ENCODE measurements around the gene PTPN4. TPM values are rescaled to one million over a fixed set of nuclear protein-coding genes. Genes with fewer than 3 reads are reported as not detected.
"Not testable (repeated sequence)": the region's sequence is repeated elsewhere in the genome, so short reads cannot be mapped to it uniquely, and the experiment has no call there.

Gene PTPN4
- total RNA-seq, 1 donor: 19.5 TPM

DNA sequence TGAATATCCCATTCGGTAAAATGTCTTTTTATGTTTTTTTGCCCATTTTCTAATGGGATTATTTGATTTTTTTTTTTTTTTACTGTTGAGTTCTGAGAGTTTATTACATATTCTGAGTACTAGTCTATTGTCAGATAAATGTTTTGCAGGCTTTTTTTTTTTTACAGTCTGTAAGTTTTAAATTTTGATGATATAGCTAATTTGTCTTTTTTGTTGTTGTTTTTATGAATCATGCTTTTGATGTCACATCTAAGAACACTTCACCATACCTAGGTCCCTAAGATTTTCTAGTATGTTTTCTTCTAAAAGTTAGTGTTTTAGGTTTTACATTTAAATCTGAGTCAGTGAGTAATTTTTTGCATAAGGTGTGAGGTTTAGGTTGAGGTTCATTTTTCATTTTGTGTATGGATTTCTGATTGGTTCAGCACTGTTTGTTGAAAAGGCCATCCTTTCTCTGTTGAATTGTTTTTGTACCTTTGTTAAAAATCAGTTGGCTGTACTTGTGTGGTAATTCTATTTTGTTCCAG, 40.7 kb downstream of the PTPN4 start:
- no peak overlapping the region for H3K4me3 ChIP-seq (ENCODE audit: insufficient read depth, low read length)
- H4K20me1 ChIP-seq (ENCODE audit: insufficient read depth, low read length): peaks cover 9% of the 10 kb centered on the region
- no peaks in the 10 kb centered on the region for H3K27me3 ChIP-seq (ENCODE audit: insufficient read depth, low read length)
- peaks cover 7% of the 10 kb centered on the region for H3K79me2 ChIP-seq (ENCODE audit: insufficient read depth, low read length)
- TF ChIP-seq, protein P1, sequence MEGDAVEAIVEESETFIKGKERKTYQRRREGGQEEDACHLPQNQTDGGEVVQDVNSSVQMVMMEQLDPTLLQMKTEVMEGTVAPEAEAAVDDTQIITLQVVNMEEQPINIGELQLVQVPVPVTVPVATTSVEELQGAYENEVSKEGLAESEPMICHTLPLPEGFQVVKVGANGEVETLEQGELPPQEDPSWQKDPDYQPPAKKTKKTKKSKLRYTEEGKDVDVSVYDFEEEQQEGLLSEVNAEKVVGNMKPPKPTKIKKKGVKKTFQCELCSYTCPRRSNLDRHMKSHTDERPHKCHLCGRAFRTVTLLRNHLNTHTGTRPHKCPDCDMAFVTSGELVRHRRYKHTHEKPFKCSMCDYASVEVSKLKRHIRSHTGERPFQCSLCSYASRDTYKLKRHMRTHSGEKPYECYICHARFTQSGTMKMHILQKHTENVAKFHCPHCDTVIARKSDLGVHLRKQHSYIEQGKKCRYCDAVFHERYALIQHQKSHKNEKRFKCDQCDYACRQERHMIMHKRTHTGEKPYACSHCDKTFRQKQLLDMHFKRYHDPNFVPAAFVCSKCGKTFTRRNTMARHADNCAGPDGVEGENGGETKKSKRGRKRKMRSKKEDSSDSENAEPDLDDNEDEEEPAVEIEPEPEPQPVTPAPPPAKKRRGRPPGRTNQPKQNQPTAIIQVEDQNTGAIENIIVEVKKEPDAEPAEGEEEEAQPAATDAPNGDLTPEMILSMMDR (IDR thresholded peaks at IDR 0.05; ENCODE audit: extremely low read depth, low read depth, low read length): no peak
- no peaks in the 10 kb centered on the region for H3K36me3 ChIP-seq (ENCODE audit: insufficient read depth, low read length)
- no peak for DNase-seq (ENCODE audit: insufficient read length, low spot score, missing footprints)
- H3K4me2 ChIP-seq (ENCODE audit: insufficient read depth, low read length): no peak overlapping the region
- no peak overlapping the region for H2AFZ ChIP-seq (ENCODE audit: low read length)
- no peaks in the 10 kb centered on the region for H3K9me3 ChIP-seq (ENCODE audit: low read depth, low read length)
- H3K4me1 ChIP-seq (ENCODE audit: insufficient read depth, low read length): no peaks in the 10 kb centered on the region
- no peak overlapping the region for H3K27ac ChIP-seq (ENCODE audit: low read depth, low read length)

DNA sequence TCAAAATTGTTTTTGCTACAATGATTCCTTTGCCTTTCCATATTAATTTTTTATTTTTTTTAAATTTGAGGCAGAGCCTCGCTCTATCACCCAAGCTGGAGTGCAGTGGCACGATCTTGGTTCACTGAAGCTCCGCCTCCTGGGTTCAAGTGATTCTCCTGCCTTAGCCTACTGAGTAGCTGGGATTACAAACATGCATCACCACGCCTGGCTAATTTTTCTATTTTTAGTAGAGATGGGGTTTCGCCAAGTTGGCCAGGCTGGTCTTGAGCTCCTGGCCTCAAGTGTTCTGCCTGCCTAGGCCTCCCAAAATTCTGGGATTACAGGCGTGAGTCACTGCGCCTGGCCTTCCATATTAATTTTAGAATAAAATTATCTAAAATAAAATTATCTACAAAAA, 41.3 kb downstream of the PTPN4 start:
- H3K4me3 ChIP-seq (ENCODE audit: insufficient read depth, low read length): no peak overlapping the region
- TF ChIP-seq, protein P1 (IDR thresholded peaks at IDR 0.05; ENCODE audit: extremely low read depth, low read depth, low read length): no peak
- no peak overlapping the region for H3K4me2 ChIP-seq (ENCODE audit: insufficient read depth, low read length)
- no peaks in the 10 kb centered on the region for H3K9me3 ChIP-seq (ENCODE audit: low read depth, low read length)
- no peaks in the 10 kb centered on the region for H3K4me1 ChIP-seq (ENCODE audit: insufficient read depth, low read length)
- H3K36me3 ChIP-seq (ENCODE audit: insufficient read depth, low read length): no peaks in the 10 kb centered on the region
- no peaks in the 10 kb centered on the region for H3K27me3 ChIP-seq (ENCODE audit: insufficient read depth, low read length)
- peaks cover 4% of the 10 kb centered on the region for H3K79me2 ChIP-seq (ENCODE audit: insufficient read depth, low read length)
- H3K27ac ChIP-seq (ENCODE audit: low read depth, low read length): no peak overlapping the region
- no peak for DNase-seq (ENCODE audit: insufficient read length, low spot score, missing footprints)
- H2AFZ ChIP-seq (ENCODE audit: low read length): no peak overlapping the region
- H4K20me1 ChIP-seq (ENCODE audit: insufficient read depth, low read length): peaks cover 5% of the 10 kb centered on the region

DNA sequence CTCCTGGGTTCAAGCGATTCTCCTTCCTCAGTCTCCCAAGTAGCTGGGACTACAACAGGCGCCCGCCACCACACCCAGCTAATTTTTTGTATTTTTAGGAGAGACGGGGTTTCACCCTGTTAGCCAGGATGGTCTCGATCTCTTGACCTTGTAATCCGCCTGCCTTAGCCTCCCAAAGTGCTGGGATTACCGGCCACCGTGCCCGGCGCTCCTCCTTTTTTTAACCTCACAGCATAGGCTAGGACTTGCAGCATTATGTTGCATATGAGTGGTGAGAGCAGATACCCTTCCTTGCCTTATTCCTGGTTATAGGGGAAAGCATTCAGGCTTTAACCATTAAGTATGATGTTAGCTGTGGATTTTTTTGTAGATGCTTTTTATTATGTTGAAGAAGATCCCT, 42.3 kb downstream of the PTPN4 start:
- DNase-seq (ENCODE audit: insufficient read length, low spot score, missing footprints): not testable (repeated sequence)

DNA sequence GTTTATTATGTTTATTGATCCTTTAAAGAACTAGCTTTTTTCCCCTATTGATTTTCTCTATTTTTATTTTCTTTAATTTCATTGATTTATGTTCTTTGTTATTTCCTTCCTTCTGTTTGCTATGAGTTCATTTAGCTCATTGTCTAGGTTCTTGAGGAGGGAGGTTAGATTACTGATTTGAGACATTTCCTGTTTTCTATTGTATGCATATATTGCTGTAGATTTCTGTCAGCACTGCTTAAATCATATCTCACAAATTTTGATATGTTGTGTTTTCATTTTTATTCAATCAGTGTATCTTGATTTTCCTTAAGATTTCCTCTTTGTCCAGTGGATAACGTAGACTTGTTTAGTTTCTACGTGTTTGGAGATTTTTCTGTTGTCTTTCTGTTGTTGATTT, 43.4 kb downstream of the PTPN4 start:
- H3K4me2 ChIP-seq (ENCODE audit: insufficient read depth, low read length): no peak overlapping the region
- H3K36me3 ChIP-seq (ENCODE audit: insufficient read depth, low read length): no peaks in the 10 kb centered on the region
- no peak overlapping the region for H2AFZ ChIP-seq (ENCODE audit: low read length)
- H3K9me3 ChIP-seq (ENCODE audit: low read depth, low read length): no peaks in the 10 kb centered on the region
- peaks cover 5% of the 10 kb centered on the region for H4K20me1 ChIP-seq (ENCODE audit: insufficient read depth, low read length)
- H3K4me1 ChIP-seq (ENCODE audit: insufficient read depth, low read length): no peaks in the 10 kb centered on the region
- H3K79me2 ChIP-seq (ENCODE audit: insufficient read depth, low read length): peaks cover 4% of the 10 kb centered on the region
- no peak overlapping the region for H3K27ac ChIP-seq (ENCODE audit: low read depth, low read length)
- TF ChIP-seq, protein P1 (IDR thresholded peaks at IDR 0.05; ENCODE audit: extremely low read depth, low read depth, low read length): no peak
- DNase-seq (ENCODE audit: insufficient read length, low spot score, missing footprints): no peak
- no peaks in the 10 kb centered on the region for H3K27me3 ChIP-seq (ENCODE audit: insufficient read depth, low read length)
- H3K4me3 ChIP-seq (ENCODE audit: insufficient read depth, low read length): no peak overlapping the region

More for the DNA sequence above, 42.3 kb downstream of the PTPN4 start:
- not testable (repeated sequence) for H4K20me1 ChIP-seq (ENCODE audit: insufficient read depth, low read length); H3K9me3 ChIP-seq (ENCODE audit: low read depth, low read length); H3K4me1 ChIP-seq (ENCODE audit: insufficient read depth, low read length); H3K27ac ChIP-seq (ENCODE audit: low read depth, low read length); H3K4me3 ChIP-seq (ENCODE audit: insufficient read depth, low read length); H3K27me3 ChIP-seq (ENCODE audit: insufficient read depth, low read length); H3K4me2 ChIP-seq (ENCODE audit: insufficient read depth, low read length); H2AFZ ChIP-seq (ENCODE audit: low read length); H3K79me2 ChIP-seq (ENCODE audit: insufficient read depth, low read length); H3K36me3 ChIP-seq (ENCODE audit: insufficient read depth, low read length)

DNA sequence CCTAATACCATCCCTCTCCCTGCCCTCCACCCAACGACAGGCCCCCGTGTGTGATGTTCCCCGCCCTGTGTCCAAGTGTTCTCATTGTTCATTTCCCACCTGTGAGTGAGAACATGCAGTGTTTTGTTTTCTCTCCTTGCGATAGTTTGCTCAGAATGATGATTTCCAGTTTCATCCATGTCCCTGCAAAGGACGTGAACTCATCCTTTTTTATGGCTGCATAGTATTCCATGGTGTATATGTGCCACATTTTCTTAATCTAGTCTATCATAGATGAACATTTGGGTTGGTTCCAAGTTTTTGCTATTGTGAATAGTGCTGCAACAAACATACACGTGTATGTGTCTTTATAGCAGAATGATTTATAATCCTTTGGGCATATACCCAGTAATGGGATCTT, 44.7 kb downstream of the PTPN4 start:
- DNase-seq (ENCODE audit: insufficient read length, low spot score, missing footprints); H3K4me1 ChIP-seq (ENCODE audit: insufficient read depth, low read length); H4K20me1 ChIP-seq (ENCODE audit: insufficient read depth, low read length); H3K27ac ChIP-seq (ENCODE audit: low read depth, low read length); H3K4me2 ChIP-seq (ENCODE audit: insufficient read depth, low read length); H3K27me3 ChIP-seq (ENCODE audit: insufficient read depth, low read length); H2AFZ ChIP-seq (ENCODE audit: low read length); H3K4me3 ChIP-seq (ENCODE audit: insufficient read depth, low read length); H3K9me3 ChIP-seq (ENCODE audit: low read depth, low read length); H3K36me3 ChIP-seq (ENCODE audit: insufficient read depth, low read length); H3K79me2 ChIP-seq (ENCODE audit: insufficient read depth, low read length): not testable (repeated sequence)

Data from osteoblast (primary cell).